ENCODE results near the gene BCL11B.

GRCh38 chr14:99287269-99287942, 15.4 kb upstream of the BCL11B start:
- TF ChIP-seq, protein P1, sequence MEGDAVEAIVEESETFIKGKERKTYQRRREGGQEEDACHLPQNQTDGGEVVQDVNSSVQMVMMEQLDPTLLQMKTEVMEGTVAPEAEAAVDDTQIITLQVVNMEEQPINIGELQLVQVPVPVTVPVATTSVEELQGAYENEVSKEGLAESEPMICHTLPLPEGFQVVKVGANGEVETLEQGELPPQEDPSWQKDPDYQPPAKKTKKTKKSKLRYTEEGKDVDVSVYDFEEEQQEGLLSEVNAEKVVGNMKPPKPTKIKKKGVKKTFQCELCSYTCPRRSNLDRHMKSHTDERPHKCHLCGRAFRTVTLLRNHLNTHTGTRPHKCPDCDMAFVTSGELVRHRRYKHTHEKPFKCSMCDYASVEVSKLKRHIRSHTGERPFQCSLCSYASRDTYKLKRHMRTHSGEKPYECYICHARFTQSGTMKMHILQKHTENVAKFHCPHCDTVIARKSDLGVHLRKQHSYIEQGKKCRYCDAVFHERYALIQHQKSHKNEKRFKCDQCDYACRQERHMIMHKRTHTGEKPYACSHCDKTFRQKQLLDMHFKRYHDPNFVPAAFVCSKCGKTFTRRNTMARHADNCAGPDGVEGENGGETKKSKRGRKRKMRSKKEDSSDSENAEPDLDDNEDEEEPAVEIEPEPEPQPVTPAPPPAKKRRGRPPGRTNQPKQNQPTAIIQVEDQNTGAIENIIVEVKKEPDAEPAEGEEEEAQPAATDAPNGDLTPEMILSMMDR (conservative IDR thresholded peaks at IDR 0.05 in 1 of 2, IDR thresholded peaks at IDR 0.05 in 1 of 2; ENCODE audit: low read depth in 1 of 2, low read length in 2 of 2), result no peak
- no peak for TF ChIP-seq EZH2 (IDR thresholded peaks at IDR 0.05; ENCODE audit: low read length, missing control alignments)
